GM21529 (cell line): Measurements from ENCODE around the gene FAM3A.
A peak's percentile ranks its signal among the peaks of the same experiment; 100 is the strongest.

Source experiments
- ATAC-seq: cut with Tn5 transposase; IDR thresholded peaks from one replicate; pipeline ENCODE4 v1.9.1; 2021; ENCODE audit not compliant: unreplicated experiment

Gene FAM3A

DNA sequence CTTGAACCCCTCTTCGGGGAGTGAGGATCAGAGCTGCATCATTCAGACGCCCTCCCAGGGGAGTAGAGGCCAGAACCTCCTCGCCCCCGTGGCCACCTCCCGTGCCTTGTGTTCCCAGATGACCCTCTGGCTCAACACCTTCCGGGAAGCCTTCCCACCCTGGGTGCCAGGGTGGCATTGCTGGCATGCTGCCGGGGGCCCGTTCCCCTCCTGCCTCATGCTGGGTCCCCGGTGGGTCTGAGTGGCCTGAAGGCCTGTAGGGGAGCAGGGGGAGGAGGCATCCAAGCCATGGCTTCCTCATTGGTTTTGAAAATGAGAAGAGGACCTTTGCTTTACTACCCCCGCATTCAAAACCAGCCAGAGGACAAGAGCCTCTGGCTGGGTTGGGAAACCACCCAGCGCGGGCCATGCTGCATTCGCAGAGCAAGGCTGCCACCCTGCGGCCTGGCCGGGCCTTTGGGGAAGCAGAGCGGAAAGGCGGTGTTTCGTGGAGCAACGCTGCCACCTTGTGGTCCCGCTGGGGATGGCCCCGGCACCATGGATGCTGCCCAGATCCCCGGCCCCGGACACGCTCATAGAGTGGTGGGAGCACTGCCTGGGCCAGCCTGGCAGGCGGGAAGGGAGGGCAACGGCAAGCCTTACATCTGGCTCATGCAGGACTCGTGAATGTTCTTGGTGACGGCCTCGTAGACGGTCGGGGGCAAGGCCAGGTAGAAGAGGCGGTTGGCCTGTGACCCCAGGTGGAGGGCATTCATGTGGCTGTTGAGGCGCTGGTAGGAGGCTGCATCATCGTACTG is 18.7 kb upstream of the FAM3A start:
- ATAC-seq: peak; percentile 96

GRCh38 chrX:154532690-154533089 is 16.7 kb upstream of the FAM3A start:
- ATAC-seq: no peak

DNA sequence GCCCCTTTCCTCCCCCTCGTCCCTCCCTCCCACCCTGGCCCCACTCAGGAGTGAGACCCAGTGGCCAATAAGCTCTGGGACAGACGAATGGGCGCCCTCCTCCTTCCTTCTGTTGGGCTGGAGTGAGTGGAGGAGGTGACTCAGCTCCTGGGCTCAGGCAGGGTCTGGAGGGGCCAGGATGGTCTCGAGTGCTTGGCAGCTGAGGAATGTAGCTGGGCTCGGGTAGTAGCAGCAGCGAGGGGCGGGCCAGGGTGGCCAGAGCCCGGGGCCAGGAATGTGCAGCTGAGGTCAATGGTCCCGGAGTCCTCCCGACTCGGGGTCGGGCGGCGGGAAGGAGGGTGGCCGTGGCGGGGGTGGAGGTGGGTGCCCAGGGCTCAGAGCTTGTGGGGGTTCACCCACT is 15.6 kb upstream of the FAM3A start:
- no peak for ATAC-seq

DNA sequence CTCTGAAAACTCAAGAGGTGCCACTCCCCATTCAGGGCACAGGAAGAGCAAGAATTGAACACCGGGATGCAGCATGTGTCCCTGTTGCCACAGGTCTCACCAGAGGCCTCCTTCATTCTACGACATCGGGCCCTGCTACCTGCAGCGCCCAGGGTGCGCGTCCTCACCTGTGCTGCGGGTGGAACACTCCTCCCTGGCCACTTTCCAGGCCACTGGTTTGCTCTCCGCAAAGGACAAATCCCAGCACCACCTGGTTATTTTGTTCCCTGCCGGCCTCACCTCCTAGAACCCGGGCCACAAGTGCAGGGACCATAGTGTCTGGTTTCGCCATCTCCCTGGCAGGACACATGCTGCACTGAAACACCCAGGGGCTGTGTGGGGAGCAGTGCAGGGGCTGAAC is 14.3 kb upstream of the FAM3A start:
- ATAC-seq: no peak

DNA sequence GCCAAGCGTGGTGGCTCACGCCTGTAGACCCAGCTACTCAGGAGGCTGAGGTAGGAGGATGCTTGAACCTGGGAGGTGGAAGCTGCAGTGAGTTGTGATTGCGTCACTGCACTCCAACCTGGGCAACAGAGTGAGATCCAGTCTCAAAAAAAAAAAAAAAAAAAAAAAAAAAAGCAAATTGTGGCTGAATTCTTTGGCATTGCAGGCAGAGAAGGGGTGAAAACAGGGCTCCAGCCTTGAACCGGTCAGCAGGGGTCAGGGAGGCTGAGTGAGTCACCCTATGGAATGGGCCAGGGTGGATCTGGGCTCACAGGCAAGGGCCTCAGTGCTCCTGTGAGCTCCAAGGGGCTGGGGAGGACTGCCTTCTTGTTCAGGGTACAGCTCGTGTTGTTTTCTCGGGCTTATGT is 13.2 kb upstream of the FAM3A start:
- ATAC-seq: no peak

- peak; percentile 74 for ATAC-seq
Measured at GRCh38 chrX:154526901-154527675, 11.1 kb upstream of the FAM3A start.

- ATAC-seq: no peak
Measured at GRCh38 chrX:154525606-154526490, 9.8 kb upstream of the FAM3A start.

DNA sequence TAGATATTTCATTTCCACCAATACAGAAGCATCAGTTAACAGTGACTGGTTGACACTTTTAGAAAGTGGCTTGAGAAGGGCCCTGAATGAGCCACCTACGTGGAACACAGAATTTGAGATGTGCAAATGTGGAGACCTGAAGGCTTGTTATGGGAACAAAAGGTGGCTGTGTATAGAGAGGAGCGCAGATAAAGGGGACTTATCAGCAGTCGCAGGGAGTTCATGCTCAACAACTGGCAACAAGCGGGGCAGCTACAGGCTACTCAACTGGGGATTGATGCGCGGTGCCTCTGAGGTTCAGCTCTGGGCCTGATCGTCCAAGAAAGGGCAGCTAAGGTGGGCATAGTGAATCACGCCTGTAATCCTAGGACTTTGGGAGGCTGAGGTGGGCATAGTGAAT is 3.4 kb upstream of the FAM3A start:
- ATAC-seq: no peak

GRCh38 chrX:154517101-154517781 is 1.2 kb upstream of the FAM3A start:
- ATAC-seq: no peak

- ATAC-seq: no peak
Measured at GRCh38 chrX:154516656-154517100, 646 bp upstream of the FAM3A start.

GRCh38 chrX:154515090-154515965 is 704 bp downstream of the FAM3A start:
- no peak for ATAC-seq

- ATAC-seq: no peak
Measured at GRCh38 chrX:154513716-154514115, 2.3 kb downstream of the FAM3A start.

DNA sequence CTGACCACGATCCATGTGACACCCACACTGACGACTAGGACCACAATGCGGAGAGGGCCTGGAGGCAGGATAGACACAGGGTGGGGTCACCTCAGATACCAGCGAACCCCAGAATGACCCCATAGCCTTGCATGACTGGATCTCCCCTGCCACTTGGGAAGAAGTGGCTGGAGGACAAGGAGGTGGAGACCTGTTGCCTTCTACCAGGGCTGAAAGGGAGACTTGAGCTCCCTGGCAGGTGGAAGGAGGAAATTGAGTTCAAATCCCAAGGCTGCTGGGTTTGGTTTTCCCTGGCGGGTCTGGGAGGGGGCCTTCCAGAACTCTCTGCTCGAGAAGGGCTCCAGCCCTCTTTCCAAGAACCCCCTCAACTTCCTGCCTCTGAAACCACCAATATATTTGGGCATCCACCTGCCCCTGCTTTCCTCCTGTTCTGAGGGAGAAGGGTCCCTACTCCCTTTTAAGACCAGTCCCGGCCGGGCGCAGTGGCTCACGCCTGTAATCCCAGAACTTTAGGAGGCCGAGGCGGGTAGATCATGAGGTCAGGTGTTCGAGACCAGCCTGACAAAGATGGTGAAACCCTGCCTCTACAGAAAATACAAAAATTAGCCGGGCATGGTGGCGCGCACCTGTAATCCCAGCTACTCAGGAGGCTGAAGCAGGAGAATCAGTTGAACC is 3.0 kb downstream of the FAM3A start:
- ATAC-seq: no peak

GRCh38 chrX:154511761-154512160 is 4.3 kb downstream of the FAM3A start:
- ATAC-seq: no peak

- ATAC-seq: no peak
Measured at GRCh38 chrX:154509455-154509854, 6.6 kb downstream of the FAM3A start.

DNA sequence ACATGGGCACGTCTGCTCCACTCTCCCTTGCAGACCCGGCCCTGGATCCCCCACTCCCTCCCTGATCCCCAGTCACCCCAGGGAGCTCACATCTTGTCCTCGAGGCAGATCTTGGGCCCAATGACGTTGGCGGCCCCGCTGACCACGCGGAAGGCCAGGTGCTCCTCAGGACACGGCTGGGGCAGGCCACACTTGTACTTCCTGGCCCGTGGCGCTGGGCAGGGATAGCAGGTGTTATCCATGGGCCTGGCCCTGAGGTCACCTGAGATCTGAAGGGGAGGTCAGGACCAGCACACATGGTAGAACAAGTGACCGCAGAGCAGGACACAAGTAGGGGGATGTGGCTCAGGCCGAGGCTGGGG is 7.7 kb downstream of the FAM3A start:
- ATAC-seq: no peak

DNA sequence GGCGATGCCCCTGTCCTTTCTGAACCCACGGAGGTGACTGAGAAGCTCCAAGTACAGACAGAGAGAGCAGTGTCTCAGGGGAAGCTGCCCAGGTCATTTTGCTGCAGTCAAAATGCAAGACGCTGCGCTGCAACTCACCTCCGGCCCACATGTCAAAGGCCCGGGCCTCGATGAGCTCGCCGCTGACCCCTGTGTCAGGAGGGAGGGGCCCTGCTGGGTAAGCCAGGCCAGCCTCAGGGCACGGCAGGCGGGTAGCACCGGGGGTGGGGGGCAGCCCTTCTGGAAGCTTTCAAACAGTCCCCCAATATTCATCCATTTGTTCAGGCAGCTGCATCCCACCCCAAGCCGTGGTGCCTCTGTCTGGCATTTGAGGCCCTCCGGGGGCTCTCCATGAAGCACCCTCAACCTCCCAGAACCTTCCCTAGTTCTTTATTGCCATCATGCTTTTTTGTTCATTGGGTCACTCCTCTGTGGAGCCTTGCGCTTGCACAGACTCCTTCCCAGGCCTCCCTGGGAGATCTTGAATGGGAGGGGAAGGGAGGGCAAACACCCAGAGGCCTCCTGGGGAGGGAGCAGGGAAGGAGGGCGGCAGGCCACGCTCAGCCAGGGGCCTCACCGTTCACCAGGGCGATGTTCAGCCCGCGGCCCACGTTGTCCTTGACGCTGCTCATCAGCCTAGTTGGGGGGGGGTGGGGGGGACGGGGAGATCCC is 8.2 kb downstream of the FAM3A start:
- no peak for ATAC-seq

GRCh38 chrX:154506483-154507332 is 9.3 kb downstream of the FAM3A start:
- ATAC-seq: no peak
